ENCODE measurements around the gene IER2.

GRCh38 chr19:13134626-13135025 is 15.6 kb upstream of the IER2 start:
- no peak for TF ChIP-seq ATF3 (IDR thresholded peaks at IDR 0.05; ENCODE audit: insufficient read depth, low read depth, low read length)
- TF ChIP-seq MAX (IDR thresholded peaks at IDR 0.05), result no peak
- no peak for TF ChIP-seq GABPA (IDR thresholded peaks at IDR 0.05; ENCODE audit: borderline replicate concordance, insufficient read depth, low read length)
- TF ChIP-seq CTCF (IDR thresholded peaks at IDR 0.05; ENCODE audit: control extremely low read depth in 1 of 3, insufficient read depth in 1 of 3, low read depth in 1 of 3, low read length in 3 of 3), result no peak
- TF ChIP-seq POLR2AphosphoS5 (IDR thresholded peaks at IDR 0.05; ENCODE audit: low read depth, low read length), result no peak
- no peak for TF ChIP-seq TAF1 (IDR thresholded peaks at IDR 0.05; ENCODE audit: low read depth, low read length)
- TF ChIP-seq RAD21 (IDR thresholded peaks at IDR 0.05 in 1 of 2, conservative IDR thresholded peaks at IDR 0.05 in 1 of 2; ENCODE audit: low read depth in 2 of 2, low read length in 2 of 2), result no peak

Data from H1 (cell line).